GM12864 (cell line): ENCODE results near the gene TRERF1.
"Not testable (repeated sequence)": the region's sequence is repeated elsewhere in the genome, so short reads cannot be mapped to it uniquely, and the experiment has no call there.

Source experiments
- DNase-seq: peaks from one replicate; pipeline ENCODE4 v3.0.0-alpha.2; 2011; ENCODE audit warnings: low read depth
- H3K4me3 ChIP-seq: 2 replicates; pipeline ENCODE4 v1.5.1; 2011; ENCODE audit warnings: mild to moderate bottlenecking, low read depth, low read length, control low read depth
- TF ChIP-seq, protein P1 (sequence below): IDR thresholded peaks from 2 replicates; pipeline ENCODE4 v1.5.1; 2011; ENCODE audit warnings: low read depth, mild to moderate bottlenecking, moderate library complexity, low read length, control low read depth, inconsistent platforms; ENCODE audit errors: missing control alignments

Gene TRERF1

DNA sequence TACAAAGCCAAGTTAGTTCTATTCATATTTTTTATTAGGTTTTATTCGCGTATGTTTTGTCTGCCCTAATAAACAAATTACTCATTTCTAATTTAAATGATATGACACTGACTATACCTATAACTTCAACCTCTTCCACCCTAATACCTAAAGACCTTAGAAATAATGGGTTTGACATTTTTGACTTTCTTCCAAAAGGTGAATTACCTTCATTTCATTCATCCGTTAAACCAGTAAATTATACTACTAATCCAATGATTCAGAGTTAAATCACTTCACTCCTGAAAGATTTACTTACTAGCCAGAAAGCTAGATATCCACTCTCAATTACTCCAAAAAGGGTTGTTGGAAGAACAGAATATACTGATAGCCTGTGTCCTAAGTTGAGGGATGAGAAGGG lies 239.3 kb downstream of the TRERF1 start:
- H3K4me3 ChIP-seq = no peak overlapping the region
- no peak for DNase-seq
- TF ChIP-seq, protein P1, sequence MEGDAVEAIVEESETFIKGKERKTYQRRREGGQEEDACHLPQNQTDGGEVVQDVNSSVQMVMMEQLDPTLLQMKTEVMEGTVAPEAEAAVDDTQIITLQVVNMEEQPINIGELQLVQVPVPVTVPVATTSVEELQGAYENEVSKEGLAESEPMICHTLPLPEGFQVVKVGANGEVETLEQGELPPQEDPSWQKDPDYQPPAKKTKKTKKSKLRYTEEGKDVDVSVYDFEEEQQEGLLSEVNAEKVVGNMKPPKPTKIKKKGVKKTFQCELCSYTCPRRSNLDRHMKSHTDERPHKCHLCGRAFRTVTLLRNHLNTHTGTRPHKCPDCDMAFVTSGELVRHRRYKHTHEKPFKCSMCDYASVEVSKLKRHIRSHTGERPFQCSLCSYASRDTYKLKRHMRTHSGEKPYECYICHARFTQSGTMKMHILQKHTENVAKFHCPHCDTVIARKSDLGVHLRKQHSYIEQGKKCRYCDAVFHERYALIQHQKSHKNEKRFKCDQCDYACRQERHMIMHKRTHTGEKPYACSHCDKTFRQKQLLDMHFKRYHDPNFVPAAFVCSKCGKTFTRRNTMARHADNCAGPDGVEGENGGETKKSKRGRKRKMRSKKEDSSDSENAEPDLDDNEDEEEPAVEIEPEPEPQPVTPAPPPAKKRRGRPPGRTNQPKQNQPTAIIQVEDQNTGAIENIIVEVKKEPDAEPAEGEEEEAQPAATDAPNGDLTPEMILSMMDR = no peak

DNA sequence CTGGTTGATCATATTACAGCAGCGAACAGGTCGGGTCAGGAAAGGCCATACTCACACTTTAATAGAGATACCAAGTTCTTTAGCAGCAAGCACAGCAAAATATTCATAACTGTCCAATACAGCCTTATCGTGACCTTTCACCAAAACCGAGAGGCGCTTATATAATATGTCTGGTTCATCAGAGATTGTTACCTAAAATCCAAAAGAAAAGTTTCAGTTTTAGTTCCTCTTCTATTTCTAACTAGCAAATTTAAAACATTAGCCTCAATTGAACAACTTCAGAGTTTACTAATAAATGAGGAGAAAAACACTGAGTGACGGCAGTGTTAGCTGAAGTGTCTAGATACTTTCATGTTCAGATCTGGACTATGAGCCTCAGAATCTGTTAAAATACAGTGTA lies 240.0 kb downstream of the TRERF1 start:
- TF ChIP-seq, protein P1 = no peak
- DNase-seq = peak; percentile 25
- no peak overlapping the region for H3K4me3 ChIP-seq

DNA sequence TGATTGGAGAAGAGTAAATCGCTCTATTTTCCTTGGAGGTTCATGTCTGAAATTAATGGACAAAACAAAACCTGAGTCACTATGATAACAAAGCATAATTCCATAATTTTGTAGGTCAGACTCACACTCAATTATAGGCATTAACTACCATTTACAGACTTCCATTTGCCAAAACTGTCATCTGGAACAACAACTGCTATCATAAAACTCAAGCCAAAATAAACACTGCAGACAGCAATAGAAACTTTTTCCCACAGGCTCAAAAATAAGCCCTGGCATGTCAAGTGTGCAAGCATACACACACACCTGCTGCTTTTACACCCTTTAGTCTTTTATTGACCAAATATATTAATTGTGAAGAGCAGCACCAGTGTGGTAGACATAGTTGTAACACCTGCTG lies 241.2 kb downstream of the TRERF1 start:
- H3K4me3 ChIP-seq = no peak overlapping the region
- no peak for DNase-seq
- TF ChIP-seq, protein P1 = no peak

DNA sequence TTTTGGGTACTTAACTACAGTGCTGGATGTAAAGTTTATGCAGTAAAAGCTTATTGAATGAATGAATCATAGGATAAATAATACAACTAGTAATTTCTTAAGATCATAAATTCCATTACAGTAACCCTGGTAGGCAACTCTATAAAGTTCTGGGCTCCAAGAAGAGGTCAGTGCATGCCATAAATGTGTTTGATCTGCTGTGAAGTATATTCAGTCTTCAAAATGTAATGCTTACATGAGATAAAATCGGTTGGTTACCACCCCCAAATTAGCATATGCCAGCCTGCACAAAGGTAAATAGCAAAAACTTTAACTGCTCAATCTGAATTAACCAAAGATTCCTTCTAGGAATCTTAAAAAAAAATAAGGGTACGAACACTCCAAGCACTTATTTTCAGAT lies 244.2 kb downstream of the TRERF1 start:
- not testable (repeated sequence) for H3K4me3 ChIP-seq, DNase-seq

DNA sequence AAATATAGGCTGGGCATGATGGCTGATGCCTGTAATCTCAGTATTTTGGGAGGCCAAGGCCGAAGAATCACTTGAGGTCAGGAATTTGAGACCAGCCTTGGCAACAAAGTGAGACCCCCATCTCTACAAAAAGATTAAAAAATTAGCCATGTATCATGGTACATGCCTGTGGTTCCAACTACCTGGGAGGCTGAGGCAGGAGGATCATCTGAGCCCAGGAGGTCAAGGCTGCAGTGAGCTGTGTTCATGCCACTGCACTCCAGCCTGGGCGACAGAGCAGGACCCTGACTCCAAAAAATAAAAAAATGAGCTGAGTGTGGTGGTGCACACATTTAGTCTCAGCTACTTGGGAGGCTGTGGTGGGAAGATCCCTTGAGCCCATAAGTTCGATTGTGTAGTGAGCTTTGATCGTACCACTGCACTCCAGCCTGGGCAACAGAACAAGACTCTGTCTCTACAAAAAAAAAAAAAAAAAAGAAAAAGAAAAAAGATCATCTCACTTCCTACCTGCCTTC lies 246.9 kb downstream of the TRERF1 start:
- TF ChIP-seq, protein P1 = no peak
- no peak for DNase-seq
- no peak overlapping the region for H3K4me3 ChIP-seq

DNA sequence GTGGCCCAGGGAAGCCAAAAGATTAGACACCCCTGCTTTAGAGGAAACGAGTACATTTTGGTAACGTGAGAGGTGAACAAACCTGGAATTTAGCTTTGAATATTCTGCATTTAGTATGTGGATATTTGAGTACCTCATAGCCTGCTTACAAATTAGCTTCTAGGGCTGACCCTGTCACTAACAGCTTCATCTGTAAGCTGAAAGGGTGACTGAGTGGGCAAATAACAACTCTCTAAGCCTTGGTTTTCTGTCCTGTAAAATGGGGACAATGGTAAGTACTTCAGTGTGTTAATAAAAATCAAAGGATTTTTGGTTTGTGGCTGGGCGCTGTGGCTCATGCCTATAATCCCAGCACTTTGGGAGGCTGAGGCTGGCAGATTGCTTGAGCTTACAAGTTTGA lies 248.5 kb downstream of the TRERF1 start:
- TF ChIP-seq, protein P1 = no peak
- DNase-seq = no peak
- H3K4me3 ChIP-seq = no peak overlapping the region

DNA sequence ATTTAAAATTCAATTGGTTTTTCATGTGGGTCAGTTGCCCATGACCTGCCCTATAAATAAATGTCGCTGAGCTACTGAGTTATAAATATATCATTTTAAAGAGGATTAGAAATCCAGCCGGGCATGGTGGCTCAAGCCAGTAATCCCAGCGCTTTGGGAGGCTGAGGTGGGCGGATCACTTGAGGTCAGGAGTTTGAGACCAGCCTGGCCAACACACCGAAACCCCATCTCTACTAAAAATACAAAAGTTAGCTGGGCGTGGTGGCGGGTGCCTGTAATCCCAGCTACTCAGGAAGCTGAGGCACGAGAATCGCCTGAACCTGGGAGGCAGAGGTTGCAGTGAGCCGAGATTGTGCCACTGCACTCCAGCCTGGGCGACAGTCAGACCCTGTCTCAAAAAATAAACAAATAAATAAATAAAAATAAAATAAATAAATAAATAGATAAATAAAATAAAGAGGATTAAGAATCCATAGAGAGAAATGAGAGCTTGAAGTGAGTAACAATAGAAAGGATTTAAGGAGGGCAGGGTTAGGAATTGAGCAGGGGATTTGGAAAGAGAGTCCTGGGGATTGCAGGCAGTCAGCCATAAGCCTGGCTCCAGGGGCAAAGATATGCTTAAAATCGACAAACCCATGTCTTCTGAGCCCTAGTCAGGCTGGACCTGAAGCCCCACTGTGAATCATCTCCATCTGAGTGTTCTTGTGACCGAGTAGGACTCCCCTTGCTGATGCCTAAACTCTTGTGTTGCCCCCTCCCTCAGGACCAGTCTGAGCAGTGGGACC lies 249.4 kb downstream of the TRERF1 start:
- DNase-seq, H3K4me3 ChIP-seq: not testable (repeated sequence)

DNA sequence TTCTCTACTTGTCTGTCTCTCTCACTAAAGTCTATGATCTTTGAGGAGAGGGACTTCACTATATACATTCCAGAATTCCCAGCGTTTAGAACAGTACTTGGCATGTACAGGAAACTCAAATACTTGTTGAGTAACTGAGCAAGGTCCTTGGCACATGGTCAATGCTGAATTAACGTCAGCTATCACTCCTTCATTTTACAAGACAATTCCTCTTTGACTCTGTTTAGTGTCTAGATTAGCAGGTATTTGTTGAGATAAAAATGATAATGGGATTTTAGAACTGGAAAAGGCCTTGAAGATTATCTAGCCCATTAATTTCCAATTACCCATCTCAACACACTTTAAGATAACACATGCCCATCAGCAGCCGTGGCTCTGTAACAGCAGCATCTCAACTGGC lies 250.3 kb downstream of the TRERF1 start:
- TF ChIP-seq, protein P1 = no peak
- no peak for DNase-seq
- H3K4me3 ChIP-seq = no peak overlapping the region
